Measurements from ENCODE around the gene BEGAIN. TPM values are rescaled to one million over a fixed set of nuclear protein-coding genes. Genes with fewer than 3 reads are reported as not detected.

The BEGAIN gene
- total RNA-seq, 4 donors from 2014 or later = 3.5 to 7.1 (median 6.6) TPM

- intact Hi-C loops (cut with DNase I) = no loop called here
- WGBS = 81% methylated on average over 28 of the region's 29 CpGs
- Histone ChIP-seq H3K27ac (replicated peaks in 1 of 4) (no peak overlapping the region), H3K4me3 (no peak overlapping the region), H3K36me3 (no peaks in the 10 kb centered on the region), H3K9me3 (peaks cover 0 to 14% (median 4%) of the 10 kb centered on the region in 4 donors), H3K4me1 (no peaks in the 10 kb centered on the region), H3K27me3 (peaks cover 0 to 58% (median 0%) of the 10 kb centered on the region in 4 donors)
- DNase-seq (ENCODE audit: extremely low spot score) = no peak
- TF ChIP-seq EP300 (IDR thresholded peaks at IDR 0.05) (no peak), POLR2A (IDR thresholded peaks at IDR 0.05; ENCODE audit: low read depth) (no peak), POLR2AphosphoS5 (IDR thresholded peaks at IDR 0.05) (no peak), CTCF (IDR thresholded peaks at IDR 0.05) (no peak)
Measured at GRCh38 chr14:100605706-100606686, 18.8 kb upstream of the BEGAIN start.

- peaks cover 0 to 52% (median 0%) of the 10 kb centered on the region in 4 donors for H3K27me3 ChIP-seq
- intact Hi-C loops (cut with DNase I) = no loop called here
- no peaks in the 10 kb centered on the region for H3K4me1 ChIP-seq
- H3K4me3 ChIP-seq = no peak overlapping the region
- TF ChIP-seq POLR2A (IDR thresholded peaks at IDR 0.05; ENCODE audit: low read depth) (no peak), CTCF (IDR thresholded peaks at IDR 0.05) (no peak), EP300 (IDR thresholded peaks at IDR 0.05) (no peak), POLR2AphosphoS5 (IDR thresholded peaks at IDR 0.05) (no peak)
- WGBS = 83% methylated on average over 4 of the region's 4 CpGs
- no peak overlapping the region for H3K27ac ChIP-seq (replicated peaks in 1 of 4)
- H3K36me3 ChIP-seq = no peaks in the 10 kb centered on the region
- peaks cover 0 to 15% (median 4%) of the 10 kb centered on the region in 4 donors for H3K9me3 ChIP-seq
- no peak for DNase-seq (ENCODE audit: extremely low spot score)
Measured at GRCh38 chr14:100605230-100605629, 18.0 kb upstream of the BEGAIN start.

- 98% methylated on average over 13 of the region's 24 CpGs for WGBS
- TF ChIP-seq CTCF (IDR thresholded peaks at IDR 0.05) (no peak), POLR2A (IDR thresholded peaks at IDR 0.05; ENCODE audit: low read depth) (no peak), EP300 (IDR thresholded peaks at IDR 0.05) (no peak), POLR2AphosphoS5 (IDR thresholded peaks at IDR 0.05) (no peak)
- H3K27ac ChIP-seq (replicated peaks in 1 of 4) = no peak overlapping the region
- intact Hi-C loops (cut with DNase I) = no loop called here
- peaks cover 0 to 15% (median 4%) of the 10 kb centered on the region in 4 donors for H3K9me3 ChIP-seq
- no peaks in the 10 kb centered on the region for H3K36me3 ChIP-seq
- peaks cover 0 to 48% (median 0%) of the 10 kb centered on the region in 4 donors for H3K27me3 ChIP-seq
- DNase-seq (ENCODE audit: extremely low spot score) = no peak
- H3K4me1 ChIP-seq = no peaks in the 10 kb centered on the region
- no peak overlapping the region for H3K4me3 ChIP-seq
Measured at GRCh38 chr14:100604709-100605108, 17.5 kb upstream of the BEGAIN start.

GRCh38 chr14:100604121-100604501 is 16.9 kb upstream of the BEGAIN start:
- TF ChIP-seq POLR2A (IDR thresholded peaks at IDR 0.05; ENCODE audit: low read depth) = no peak
- no peak for TF ChIP-seq CTCF (IDR thresholded peaks at IDR 0.05)
- TF ChIP-seq POLR2AphosphoS5 (IDR thresholded peaks at IDR 0.05) = no peak
- no peak for TF ChIP-seq EP300 (IDR thresholded peaks at IDR 0.05)
- whole genome bisulfite sequencing = 82% methylated on average over 12 of the region's 13 CpGs
- Histone ChIP-seq H3K36me3 (no peaks in the 10 kb centered on the region), H3K4me3 (no peak overlapping the region), H3K4me1 (no peaks in the 10 kb centered on the region), H3K27ac (replicated peaks in 1 of 4) (no peak overlapping the region), H3K9me3 (peaks cover 0 to 15% (median 4%) of the 10 kb centered on the region in 4 donors), H3K27me3 (peaks cover 0 to 43% (median 0%) of the 10 kb centered on the region in 4 donors)
- DNase-seq (ENCODE audit: extremely low spot score) = no peak
- intact Hi-C loops (cut with DNase I) = no loop called here

All from esophagus muscularis mucosa (tissue), 4 donors.